GM12891 (cell line): ENCODE data around the gene DCP1A.

Experiments used
- POLR2A ChIP-seq: IDR thresholded peaks from 2 replicates; pipeline ENCODE4 v1.6.1; 2011; ENCODE audit warnings: low read depth, low read length, control low read depth
- POLR2AphosphoS5 ChIP-seq: IDR thresholded peaks from 2 replicates; pipeline ENCODE4 v1.6.1; 2011; ENCODE audit warnings: low read depth, low read length, control low read depth
- SPI1 ChIP-seq: IDR thresholded peaks from 2 replicates; pipeline ENCODE4 v1.6.1; 2011; ENCODE audit warnings: low read depth, low read length, control low read depth

GRCh38 chr3:53382106-53382505 lies 34.8 kb upstream of the DCP1A start:
- TF ChIP-seq POLR2AphosphoS5 = no peak
- no peak for TF ChIP-seq POLR2A
- TF ChIP-seq SPI1 = no peak
